ENCODE results near the gene FSHB. TPM values are rescaled to one million over a fixed set of nuclear protein-coding genes. Genes with fewer than 3 reads are reported as not detected.

The FSHB gene
- total and polyA plus RNA-seq, 2 of the 8 experiments (the other 6 are each of a cell fraction or from before 2014, with no cell fraction given), result not detected

- no peaks in the 10 kb centered on the region for H3K4me1 ChIP-seq (replicated peaks in 1 of 4; ENCODE audit: control insufficient read depth in 3 of 4, insufficient read depth in 4 of 4, low read length in 3 of 4)
- H3K4me3 ChIP-seq (ENCODE audit: extremely low read depth in 1 of 4, insufficient read depth in 2 of 4, low read depth in 3 of 4, low read length in 4 of 4), result no peak overlapping the region
- no peak for FAIRE-seq
- no peak overlapping the region for H2BK12ac ChIP-seq (ENCODE audit: low read depth, low read length)
- no peak overlapping the region for H3K14ac ChIP-seq (ENCODE audit: insufficient read length)
- H2BK120ac ChIP-seq (replicated peaks; ENCODE audit: low read depth, low read length), result no peak overlapping the region
- H2BK20ac ChIP-seq (ENCODE audit: low read length), result no peak overlapping the region
- no peak overlapping the region for H2AFZ ChIP-seq (ENCODE audit: low read length)
- H3K9ac ChIP-seq (replicated peaks in 1 of 4; ENCODE audit: extremely low read depth in 1 of 4, low read depth in 3 of 4, low read length in 3 of 4), result no peak overlapping the region
- H3K4ac ChIP-seq (replicated peaks; ENCODE audit: insufficient read length, low read depth, low read length), result no peak overlapping the region
- H3K27me3 ChIP-seq (replicated peaks in 1 of 4; ENCODE audit: control insufficient read depth in 3 of 4, extremely low read depth in 1 of 4, insufficient read depth in 3 of 4, low read length in 3 of 4), result peaks cover 0 to 1% (median 0%) of the 10 kb centered on the region in 4 experiments; a peak in 1 of 7 replicates
- H3K27ac ChIP-seq (ENCODE audit: low read depth, low read length), result no peak overlapping the region
- 86% methylated on average over 2 of the region's 2 CpGs; no CpG with 5 or more reads in 1 of the 2 experiments for WGBS, 2 experiments (ENCODE audit: extremely low coverage in 1 of 2, insufficient coverage in 1 of 2, insufficient read length in 1 of 2, insufficient replicate concordance in 2 of 2, low coverage in 1 of 2, low lambda C conversion rate in 2 of 2, missing lambda C conversion rate in 1 of 2)
- no peak for TF ChIP-seq EGR1 (IDR thresholded peaks at IDR 0.05; ENCODE audit: borderline replicate concordance, low read depth, low read length)
- no peak for TF ChIP-seq BACH1 (IDR thresholded peaks at IDR 0.05; ENCODE audit: low read length)
- TF ChIP-seq JUN (IDR thresholded peaks at IDR 0.05; ENCODE audit: low read depth, low read length), result no peak
- TF ChIP-seq TEAD4 (IDR thresholded peaks at IDR 0.05; ENCODE audit: low read depth, low read length), result no peak
- no peak for TF ChIP-seq TBP (IDR thresholded peaks at IDR 0.05; ENCODE audit: low read depth, low read length)
- no peak overlapping the region for H2BK5ac ChIP-seq (ENCODE audit: low read depth, low read length)
- no peak for DNase-seq (ENCODE audit: low read depth in 1 of 2, low spot score in 2 of 2)
- H3K4me2 ChIP-seq (ENCODE audit: insufficient read depth in 1 of 2, low read depth in 2 of 2, low read length in 2 of 2), result no peak overlapping the region
- no peak overlapping the region for H2AK5ac ChIP-seq (ENCODE audit: low read depth, low read length)
- no peak overlapping the region for H3K18ac ChIP-seq (ENCODE audit: extremely low read depth, low read length)
- no peak overlapping the region for H4K91ac ChIP-seq (replicated peaks; ENCODE audit: insufficient read length, low read length)
- H3K23me2 ChIP-seq (ENCODE audit: low read depth, low read length), result no peaks in the 10 kb centered on the region
- H4K5ac ChIP-seq (ENCODE audit: insufficient read length, low read depth, low read length), result no peak overlapping the region
- no peak overlapping the region for H3K56ac ChIP-seq (replicated peaks; ENCODE audit: insufficient read length, low read depth, low read length)
- H4K20me1 ChIP-seq (replicated peaks in 1 of 2; ENCODE audit: control insufficient read depth in 1 of 2, insufficient read depth in 2 of 2, low read length in 2 of 2), result peaks cover 0 to 2% of the 10 kb centered on the region in 2 experiments
- no peaks in the 10 kb centered on the region for H3K9me3 ChIP-seq (ENCODE audit: insufficient read depth in 2 of 2, low read depth in 1 of 2, low read length in 1 of 2)
- ChIA-PET CTCF (ENCODE audit: partially characterized antibody) (interaction anchor here (1.2 kb wide), 1 partner anchor 14 kb away, joined by 8 read pairs; no protein-coding TSS in a partner anchor), POLR2A (ENCODE audit: partially characterized antibody) (no interaction called here)
- no peak overlapping the region for H2BK15ac ChIP-seq (ENCODE audit: low read length)
- H3K79me2 ChIP-seq (ENCODE audit: control insufficient read depth in 1 of 2, insufficient read depth in 2 of 2, low read length in 2 of 2), result no peaks in the 10 kb centered on the region
- H3K36me3 ChIP-seq (ENCODE audit: control insufficient read depth in 2 of 4, insufficient read depth in 4 of 4, low read length in 3 of 4), result no peaks in the 10 kb centered on the region
- no peaks in the 10 kb centered on the region for H3K79me1 ChIP-seq (ENCODE audit: low read depth, low read length)
- H3K23ac ChIP-seq (ENCODE audit: insufficient read length), result no peak overlapping the region
- H4K8ac ChIP-seq (ENCODE audit: extremely low read depth, insufficient read depth, low read length), result no peak overlapping the region
Observed at GRCh38 chr11:30210357-30210756, 20.5 kb upstream of the FSHB start.

Measured in H1 (cell line).